SK-N-MC (cell line): ENCODE measurements around the gene CACHD1.

Experiments
- DNase-seq: peaks from one replicate; pipeline ENCODE4 v3.0.0-alpha.2; 2011; ENCODE audit warnings: low read depth, low spot score
- H3K27ac ChIP-seq: fragments of 200-600 bp; sonication (generic); 2 replicates; pipeline ENCODE4 v1.5.1; 2016; ENCODE audit warnings: mixed run types
- H3K36me3 ChIP-seq: fragments of 200-600 bp; sonication (generic); 2 replicates; pipeline ENCODE4 v1.6.1; 2017; ENCODE audit warnings: antibody characterized with exemption, low read length, mixed read lengths; ENCODE audit not compliant: insufficient read depth
- H3K4me3 ChIP-seq: fragments of 200-600 bp; sonication (generic); 2 replicates; pipeline ENCODE4 v1.5.1; 2016
- H3K9ac ChIP-seq: fragments of 200-600 bp; sonication (generic); 2 replicates; pipeline ENCODE4 v1.8.0; 2017; ENCODE audit warnings: mixed run types, mixed read lengths; ENCODE audit not compliant: insufficient read length
- H3K9me3 ChIP-seq: fragments of 200-600 bp; sonication (generic); 2 replicates; pipeline ENCODE4 v1.6.1; 2017; ENCODE audit warnings: low read depth, mild to moderate bottlenecking, antibody characterized with exemption, low read length, moderate library complexity, mixed read lengths
- EZH2 ChIP-seq: fragments of 200-600 bp; sonication (generic); IDR thresholded peaks from one replicate; pipeline ENCODE4 v1.6.1; 2017; ENCODE audit warnings: antibody characterized with exemption
- FOXP2 ChIP-seq: optimal IDR thresholded peaks from 2 replicates; pipeline ENCODE3; 2011; ENCODE audit warnings: mild to moderate bottlenecking, moderate library complexity; ENCODE audit not compliant: insufficient read depth; ENCODE audit errors: extremely low read length, control extremely low read depth
- POLR2AphosphoS5 ChIP-seq: IDR thresholded peaks from 2 replicates; pipeline ENCODE4 v1.6.1; 2012; ENCODE audit warnings: mild to moderate bottlenecking, low read depth, low read length, borderline replicate concordance

Gene CACHD1

GRCh38 chr1:64469977-64470664 lies at the start of gene CACHD1:
TSS of gene CACHD1 (plus strand) at chr1:64470129. CDS start at chr1:64470745, 616 bp downstream.
- H3K4me3 ChIP-seq, result peak within 1 kb of the TSS; percentile 93
- DNase-seq, result no peak
- H3K27ac ChIP-seq, result peak within 1 kb of the TSS; percentile 73; the same call in 1 of the 2 replicates
- TF ChIP-seq POLR2AphosphoS5, result peak; percentile 97
- TF ChIP-seq FOXP2, result no peak
- TF ChIP-seq EZH2, result no peak
- H3K36me3 ChIP-seq, result no peaks in the 10 kb centered on the region
- H3K9ac ChIP-seq, result peak within 1 kb of the TSS; percentile 84
- no peaks in the 10 kb centered on the region for H3K9me3 ChIP-seq

- no peak overlapping the region for H3K9ac ChIP-seq
- no peak overlapping the region for H3K27ac ChIP-seq
- no peak overlapping the region for H3K4me3 ChIP-seq
- no peak for TF ChIP-seq POLR2AphosphoS5
- no peak for TF ChIP-seq EZH2
- TF ChIP-seq FOXP2, result no peak
- DNase-seq, result no peak
- H3K9me3 ChIP-seq, result no peaks in the 10 kb centered on the region
- H3K36me3 ChIP-seq, result no peaks in the 10 kb centered on the region
Measured at GRCh38 chr1:64421377-64421776, 48.6 kb upstream of the CACHD1 start.

GRCh38 chr1:64423526-64423925 lies 46.4 kb upstream of the CACHD1 start:
- H3K9ac ChIP-seq, result no peak overlapping the region
- no peak for DNase-seq
- H3K36me3 ChIP-seq, result no peaks in the 10 kb centered on the region
- no peaks in the 10 kb centered on the region for H3K9me3 ChIP-seq
- H3K4me3 ChIP-seq, result no peak overlapping the region
- no peak for TF ChIP-seq POLR2AphosphoS5
- TF ChIP-seq EZH2, result no peak
- TF ChIP-seq FOXP2, result no peak
- no peak overlapping the region for H3K27ac ChIP-seq

- no peak overlapping the region for H3K27ac ChIP-seq
- no peak overlapping the region for H3K9ac ChIP-seq
- no peak overlapping the region for H3K4me3 ChIP-seq
- H3K36me3 ChIP-seq, result no peaks in the 10 kb centered on the region
- DNase-seq, result no peak
- H3K9me3 ChIP-seq, result no peaks in the 10 kb centered on the region
- TF ChIP-seq FOXP2, result no peak
- no peak for TF ChIP-seq POLR2AphosphoS5
Measured at GRCh38 chr1:64424412-64424811, 45.5 kb upstream of the CACHD1 start.

GRCh38 chr1:64425521-64425920 lies 44.4 kb upstream of the CACHD1 start:
- no peaks in the 10 kb centered on the region for H3K9me3 ChIP-seq
- no peak overlapping the region for H3K9ac ChIP-seq
- DNase-seq, result no peak
- no peaks in the 10 kb centered on the region for H3K36me3 ChIP-seq
- H3K27ac ChIP-seq, result no peak overlapping the region
- TF ChIP-seq POLR2AphosphoS5, result no peak
- no peak overlapping the region for H3K4me3 ChIP-seq

- Histone ChIP-seq H3K36me3 (no peaks in the 10 kb centered on the region), H3K27ac (no peak overlapping the region)
Measured at GRCh38 chr1:64426681-64427080, 43.2 kb upstream of the CACHD1 start.

GRCh38 chr1:64427879-64428278 lies 42.0 kb upstream of the CACHD1 start:
- Histone ChIP-seq H3K9me3 (no peaks in the 10 kb centered on the region), H3K27ac (no peak overlapping the region), H3K9ac (no peak overlapping the region), H3K4me3 (no peak overlapping the region), H3K36me3 (no peaks in the 10 kb centered on the region)
- TF ChIP-seq POLR2AphosphoS5 (no peak), EZH2 (no peak), FOXP2 (no peak)
- DNase-seq, result no peak

More at GRCh38 chr1:64426681-64427080, 43.2 kb upstream of the CACHD1 start:
- Histone ChIP-seq H3K9ac (no peak overlapping the region), H3K4me3 (no peak overlapping the region), H3K9me3 (no peaks in the 10 kb centered on the region)
- DNase-seq, result no peak
- no peak for TF ChIP-seq POLR2AphosphoS5

- no peak overlapping the region for H3K27ac ChIP-seq
- no peaks in the 10 kb centered on the region for H3K9me3 ChIP-seq
- no peaks in the 10 kb centered on the region for H3K36me3 ChIP-seq
- no peak overlapping the region for H3K9ac ChIP-seq
- no peak for DNase-seq
- TF ChIP-seq FOXP2 (no peak), POLR2AphosphoS5 (no peak), EZH2 (no peak)
- no peak overlapping the region for H3K4me3 ChIP-seq
Measured at GRCh38 chr1:64433308-64433707, 36.6 kb upstream of the CACHD1 start.

GRCh38 chr1:64433747-64434146 lies 36.2 kb upstream of the CACHD1 start:
- H3K9ac ChIP-seq, result no peak overlapping the region
- DNase-seq, result no peak
- no peak overlapping the region for H3K4me3 ChIP-seq
- TF ChIP-seq EZH2, result no peak
- H3K9me3 ChIP-seq, result no peaks in the 10 kb centered on the region
- no peaks in the 10 kb centered on the region for H3K36me3 ChIP-seq
- no peak overlapping the region for H3K27ac ChIP-seq
